IMR-90 (cell line): ENCODE results near the gene MB. TPM values are rescaled to one million over a fixed set of nuclear protein-coding genes. Genes with fewer than 3 reads are reported as not detected.
A peak's percentile ranks its signal among the peaks of the same experiment; 100 is the strongest.

Experiments used
- ATAC-seq: fragments of 200-7000 bp; cut with Tn5 transposase; 2 replicates; pipeline ENCODE4 v1.9.1; 2020; ENCODE audit warnings: low read depth, mild to moderate bottlenecking, moderate library complexity
- BruUV-seq: library from RNA; stranded (reverse); fragments of 400-500 nt; replicated peaks from 2 replicates; lab custom pipeline; 2021; lab: Mats Ljungman, UMichigan
- CTCF ChIA-PET: fragments of 300-600 bp; formaldehyde crosslinking; extraction: SDS; loops from one replicate; lab custom pipeline; 2021; ENCODE audit warnings: antibody characterized with exemption; lab: Yijun Ruan, JAX
- POLR2A ChIA-PET: fragments of 300-600 bp; sonication (Branson Sonifier 250); formaldehyde crosslinking; loops from one replicate; lab custom pipeline; 2022; ENCODE audit warnings: antibody characterized with exemption; ENCODE audit not compliant: unreplicated experiment; lab: Charles Lee
- DNase-seq: peaks from one replicate; pipeline ENCODE4 v3.0.0; 2013
- H2AFZ ChIP-seq: replicated peaks from 2 replicates; pipeline ENCODE3; 2013; ENCODE audit warnings: low read length, mild to moderate bottlenecking; ENCODE audit not compliant: poor library complexity
- H2AK5ac ChIP-seq: 2 replicates; pipeline ENCODE4 v1.6.1; 2013; ENCODE audit warnings: low read depth, low read length, inconsistent platforms
- H2AK9ac ChIP-seq: replicated peaks from 2 replicates; pipeline ENCODE3; 2013; ENCODE audit warnings: mild to moderate bottlenecking, low read depth, low read length, moderate library complexity; ENCODE audit not compliant: poor library complexity
- H2BK120ac ChIP-seq: 2 replicates; pipeline ENCODE4 v1.6.1; 2013; ENCODE audit warnings: low read depth, low read length, inconsistent platforms
- H2BK15ac ChIP-seq: 3 replicates; pipeline ENCODE4 v1.6.1; 2013; ENCODE audit warnings: low read depth, low read length, inconsistent platforms
- H2BK20ac ChIP-seq: 2 replicates; pipeline ENCODE4 v1.6.1; 2013; ENCODE audit warnings: low read depth, mild to moderate bottlenecking, inconsistent platforms, low read length, moderate library complexity
- H2BK5ac ChIP-seq: 2 replicates; pipeline ENCODE4 v1.6.1; 2013; ENCODE audit warnings: mild to moderate bottlenecking, low read depth, low read length, inconsistent platforms; ENCODE audit not compliant: poor library complexity, severe bottlenecking
- H3K14ac ChIP-seq: replicated peaks from 2 replicates; pipeline ENCODE4 v1.6.1; 2013; ENCODE audit warnings: low read depth, low read length, inconsistent platforms
- H3K18ac ChIP-seq: 2 replicates; pipeline ENCODE4 v1.6.1; 2013; ENCODE audit warnings: low read depth, low read length, control low read depth
- H3K23ac ChIP-seq: 2 replicates; pipeline ENCODE4 v1.6.1; 2013; ENCODE audit warnings: low read depth, low read length, inconsistent platforms
- H3K27ac ChIP-seq: 2 replicates; pipeline ENCODE4 v1.5.1; 2013; ENCODE audit warnings: mild to moderate bottlenecking, control low read depth, low read length; ENCODE audit not compliant: insufficient read depth
- H3K27me3 ChIP-seq: 2 replicates; pipeline ENCODE4 v1.6.1; 2013; ENCODE audit warnings: low read length; ENCODE audit not compliant: control insufficient read depth, insufficient read depth
- H3K36me3 ChIP-seq: 2 replicates; pipeline ENCODE4 v1.6.1; 2013; ENCODE audit warnings: low read length, mixed read lengths; ENCODE audit not compliant: control insufficient read depth, insufficient read depth
- H3K4ac ChIP-seq: 2 replicates; pipeline ENCODE4 v1.6.1; 2013; ENCODE audit warnings: low read depth, low read length, inconsistent platforms
- H3K4me1 ChIP-seq: 2 replicates; pipeline ENCODE4 v1.6.1; 2013; ENCODE audit warnings: low read length, mixed read lengths; ENCODE audit not compliant: control insufficient read depth, insufficient read depth
- H3K4me2 ChIP-seq: 2 replicates; pipeline ENCODE4 v1.6.1; 2013; ENCODE audit warnings: low read depth, mild to moderate bottlenecking, control low read depth, low read length, moderate library complexity
- H3K4me3 ChIP-seq: 2 replicates; pipeline ENCODE4 v1.5.1; 2013; ENCODE audit warnings: low read depth, mild to moderate bottlenecking, control low read depth, low read length, moderate library complexity; ENCODE audit not compliant: insufficient read depth
- H3K56ac ChIP-seq: 2 replicates; pipeline ENCODE4 v1.6.1; 2013; ENCODE audit warnings: low read length, inconsistent platforms; ENCODE audit not compliant: insufficient read depth; ENCODE audit errors: extremely low read depth
- H3K79me1 ChIP-seq, 2 experiments: 2 replicates each; pipeline ENCODE4 v1.6.1; 2013; ENCODE audit warnings: low read length in 2 of 2, inconsistent platforms in 1 of 2, low read depth in 1 of 2
- H3K9ac ChIP-seq: 2 replicates; pipeline ENCODE4 v1.6.1; 2013; ENCODE audit warnings: low read depth, low read length, control low read depth
- H3K9me1 ChIP-seq: 2 replicates; pipeline ENCODE4 v1.6.1; 2013; ENCODE audit warnings: low read length, inconsistent platforms; ENCODE audit not compliant: insufficient read depth
- H3K9me3 ChIP-seq: 2 replicates; pipeline ENCODE4 v1.6.1; 2013; ENCODE audit warnings: low read length; ENCODE audit not compliant: control insufficient read depth, insufficient read depth
- H4K20me1 ChIP-seq: 2 replicates; pipeline ENCODE4 v1.6.1; 2013; ENCODE audit warnings: low read length, inconsistent platforms; ENCODE audit not compliant: insufficient read depth
- H4K5ac ChIP-seq: 2 replicates; pipeline ENCODE4 v1.6.1; 2013; ENCODE audit warnings: mild to moderate bottlenecking, low read depth, low read length, control low read depth
- H4K8ac ChIP-seq, 2 experiments: 2 replicates each; pipeline ENCODE4 v1.6.1; 2013; ENCODE audit warnings: low read depth in 2 of 2, low read length in 2 of 2, control low read depth in 1 of 2, inconsistent platforms in 1 of 2
- H4K91ac ChIP-seq: 2 replicates; pipeline ENCODE4 v1.6.1; 2013; ENCODE audit warnings: low read depth, low read length, inconsistent platforms; ENCODE audit not compliant: insufficient read depth
- BHLHE40 ChIP-seq: fragments of 150-350 bp; IDR thresholded peaks from 2 replicates; pipeline ENCODE4 v1.6.1; 2016; ENCODE audit warnings: mild to moderate bottlenecking, low read depth, low read length
- CHD1 ChIP-seq: IDR thresholded peaks from 2 replicates; pipeline ENCODE4 v1.6.1; 2012; ENCODE audit warnings: low read depth, low read length, improper control_type of control experiment
- FOS ChIP-seq: fragments of 150-350 bp; IDR thresholded peaks from 2 replicates; pipeline ENCODE4 v1.6.1; 2016; ENCODE audit warnings: low read depth, low read length
- MAFK ChIP-seq: IDR thresholded peaks from 2 replicates; pipeline ENCODE4 v1.6.1; 2012; ENCODE audit warnings: low read depth, low read length, improper control_type of control experiment
- MAZ ChIP-seq: IDR thresholded peaks from 2 replicates; pipeline ENCODE4 v1.6.1; 2012; ENCODE audit warnings: low read depth, mild to moderate bottlenecking, low read length, improper control_type of control experiment, moderate library complexity, borderline replicate concordance
- MXI1 ChIP-seq: IDR thresholded peaks from 2 replicates; pipeline ENCODE4 v1.6.1; 2012; ENCODE audit warnings: low read depth, mild to moderate bottlenecking, low read length, moderate library complexity, borderline replicate concordance
- NFE2L2 ChIP-seq: fragments of 150-350 bp; IDR thresholded peaks from 2 replicates; pipeline ENCODE4 v1.6.1; 2016; ENCODE audit warnings: low read depth, mild to moderate bottlenecking, low read length
- POLR2A ChIP-seq: IDR thresholded peaks from 2 replicates; pipeline ENCODE4 v1.6.1; 2012; ENCODE audit warnings: mild to moderate bottlenecking, low read depth, low read length
- RAD21 ChIP-seq: IDR thresholded peaks from 2 replicates; pipeline ENCODE4 v1.6.1; 2012; ENCODE audit warnings: low read length, improper control_type of control experiment
- RFX5 ChIP-seq: IDR thresholded peaks from 2 replicates; pipeline ENCODE4 v1.8.0; 2012; ENCODE audit warnings: low read depth, mild to moderate bottlenecking, low read length, moderate library complexity
- SMC3 ChIP-seq: fragments of 150-350 bp; IDR thresholded peaks from 2 replicates; pipeline ENCODE4 v1.6.1; 2016; ENCODE audit warnings: low read depth, mild to moderate bottlenecking, antibody characterized with exemption, low read length, moderate library complexity
- WGBS, 2 experiments: methylation state at CpG; one replicate each; pipeline versions ENCODE4 v1.1.5 to v1.1.7; 2013; ENCODE audit warnings: missing lambda C conversion rate in 2 of 2; ENCODE audit not compliant: insufficient read length in 1 of 2; ENCODE audit errors: extremely low coverage in 2 of 2; 5-methylcytosine and 5-hydroxymethylcytosine counted together
- dilution Hi-C: fragments of 300-500 bp; cut with HindIII; formaldehyde crosslinking; loops from one replicate; pipeline ENCODE4 v1.14.3; 2018; ENCODE audit warnings: low sequenced_read_pairs; ENCODE audit not compliant: unreplicated experiment
- in situ Hi-C: fragments of 300-500 bp; cut with MboI; formaldehyde crosslinking; loops from 3 replicates; pipeline ENCODE4 v1.14.3; 2019; ENCODE audit warnings: low sequenced_read_pairs, inconsistent platforms, mixed read lengths
- intact Hi-C: fragments of 100-400 bp; cut with micrococcal nuclease; formaldehyde crosslinking; loops from 2 replicates; pipeline ENCODE4 v1.10.0; 2022
- polyA plus RNA-seq, 3 experiments: library from polyadenylated mRNA; depleted of rRNA; stranded (reverse); fragments of >200 nt; gene quantifications; 2 replicates each; pipeline ENCODE4 v1.2.3, GENCODE V29; 2012; ENCODE audit warnings: low replicate concordance in 1 of 3
- total RNA-seq: library from RNA; depleted of rRNA; stranded (reverse); fragments of >200 nt; gene quantifications from 2 replicates; pipeline ENCODE4 v1.2.3, GENCODE V29; 2012
- TF ChIP-seq, protein P1 (sequence below): fragments of 150-350 bp; IDR thresholded peaks from 2 replicates; pipeline ENCODE4 v1.6.1; 2016; ENCODE audit warnings: low read depth, mild to moderate bottlenecking, low read length, moderate library complexity, borderline replicate concordance
- TF ChIP-seq, protein P2 (sequence below): conservative IDR thresholded peaks from 2 replicates; pipeline ENCODE4 v1.5.1; 2012; ENCODE audit warnings: mild to moderate bottlenecking, low read depth, low read length, improper control_type of control experiment

The MB gene
- total and polyA plus RNA-seq, 2 of the 4 experiments (the other 2 are of a cell fraction), result not detected

DNA sequence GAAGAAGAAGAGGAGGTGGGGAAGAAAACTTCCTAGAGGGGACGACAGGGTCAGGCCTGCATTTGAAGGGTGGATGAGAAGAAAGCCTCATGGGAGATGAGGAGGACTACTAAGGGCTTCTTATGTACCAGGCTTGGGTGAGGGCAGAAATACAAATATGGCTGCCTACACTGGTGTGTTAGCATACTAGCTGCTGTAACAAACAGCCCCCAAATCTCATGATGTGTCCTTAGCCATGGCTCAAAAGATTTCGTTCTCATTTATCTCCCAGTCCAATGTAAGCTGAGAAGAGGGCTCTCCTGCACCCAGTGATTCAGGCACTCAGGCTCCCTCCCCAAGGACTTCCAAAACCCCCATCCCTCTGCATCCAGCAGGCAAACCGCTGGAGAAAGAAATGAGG is 11.6 kb upstream of the MB start:
- peak overlapping the region; percentile 55 for H4K5ac ChIP-seq
- H3K4ac ChIP-seq, result peak overlapping the region; percentile 99
- no peak for TF ChIP-seq MXI1
- TF ChIP-seq RFX5, result no peak
- TF ChIP-seq, protein P1, sequence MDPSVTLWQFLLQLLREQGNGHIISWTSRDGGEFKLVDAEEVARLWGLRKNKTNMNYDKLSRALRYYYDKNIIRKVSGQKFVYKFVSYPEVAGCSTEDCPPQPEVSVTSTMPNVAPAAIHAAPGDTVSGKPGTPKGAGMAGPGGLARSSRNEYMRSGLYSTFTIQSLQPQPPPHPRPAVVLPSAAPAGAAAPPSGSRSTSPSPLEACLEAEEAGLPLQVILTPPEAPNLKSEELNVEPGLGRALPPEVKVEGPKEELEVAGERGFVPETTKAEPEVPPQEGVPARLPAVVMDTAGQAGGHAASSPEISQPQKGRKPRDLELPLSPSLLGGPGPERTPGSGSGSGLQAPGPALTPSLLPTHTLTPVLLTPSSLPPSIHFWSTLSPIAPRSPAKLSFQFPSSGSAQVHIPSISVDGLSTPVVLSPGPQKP, result no peak
- TF ChIP-seq RAD21, result no peak
- no peak for TF ChIP-seq FOS
- no peak for TF ChIP-seq CHD1
- no peak for TF ChIP-seq SMC3
- no peak for TF ChIP-seq NFE2L2
- TF ChIP-seq MAZ, result no peak
- no peak for TF ChIP-seq POLR2A
- no peak for TF ChIP-seq BHLHE40
- no peak for TF ChIP-seq MAFK
- TF ChIP-seq, protein P2, sequence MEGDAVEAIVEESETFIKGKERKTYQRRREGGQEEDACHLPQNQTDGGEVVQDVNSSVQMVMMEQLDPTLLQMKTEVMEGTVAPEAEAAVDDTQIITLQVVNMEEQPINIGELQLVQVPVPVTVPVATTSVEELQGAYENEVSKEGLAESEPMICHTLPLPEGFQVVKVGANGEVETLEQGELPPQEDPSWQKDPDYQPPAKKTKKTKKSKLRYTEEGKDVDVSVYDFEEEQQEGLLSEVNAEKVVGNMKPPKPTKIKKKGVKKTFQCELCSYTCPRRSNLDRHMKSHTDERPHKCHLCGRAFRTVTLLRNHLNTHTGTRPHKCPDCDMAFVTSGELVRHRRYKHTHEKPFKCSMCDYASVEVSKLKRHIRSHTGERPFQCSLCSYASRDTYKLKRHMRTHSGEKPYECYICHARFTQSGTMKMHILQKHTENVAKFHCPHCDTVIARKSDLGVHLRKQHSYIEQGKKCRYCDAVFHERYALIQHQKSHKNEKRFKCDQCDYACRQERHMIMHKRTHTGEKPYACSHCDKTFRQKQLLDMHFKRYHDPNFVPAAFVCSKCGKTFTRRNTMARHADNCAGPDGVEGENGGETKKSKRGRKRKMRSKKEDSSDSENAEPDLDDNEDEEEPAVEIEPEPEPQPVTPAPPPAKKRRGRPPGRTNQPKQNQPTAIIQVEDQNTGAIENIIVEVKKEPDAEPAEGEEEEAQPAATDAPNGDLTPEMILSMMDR, result no peak
- intact Hi-C loops (loop anchor here (1.0 to 5.0 kb wide), 3 partner anchors 20 to 399 kb away; partner anchors contain the start of genes APOL6 and RBFOX2), dilution Hi-C loops (no loop called here), in situ Hi-C loops (loop anchor here (5.0 to 10.0 kb wide), 2 partner anchors 294 to 496 kb away; no protein-coding TSS in a partner anchor)
- H3K36me3 ChIP-seq, result no peaks in the 10 kb centered on the region
- H3K27ac ChIP-seq, result peak overlapping the region; percentile 61
- peak overlapping the region; percentile 58; the same call in 1 of the 2 replicates for H3K56ac ChIP-seq
- peak overlapping the region; percentile 53 for H2AK9ac ChIP-seq
- H3K9ac ChIP-seq, result no peak overlapping the region
- peak overlapping the region; percentile 99 for H2BK120ac ChIP-seq
- peak overlapping the region; percentile 93 for H2BK20ac ChIP-seq
- BruUV-seq, result no TSS peak
- WGBS, 2 experiments, result no CpG with 5 or more reads among the region's 3 CpGs
- H3K14ac ChIP-seq, result peak overlapping the region; percentile 89
- H2AFZ ChIP-seq, result peak overlapping the region; percentile 45
- ATAC-seq, result no peak
- peak overlapping the region; percentile 99 for H4K91ac ChIP-seq
- peak overlapping the region; percentile 88 for H2AK5ac ChIP-seq
- DNase-seq, result no peak
- peaks cover 14% of the 10 kb centered on the region for H3K9me1 ChIP-seq
- H3K4me2 ChIP-seq, result no peak overlapping the region
- H4K8ac ChIP-seq, result peak overlapping the region; percentile 37 to 96
- no peaks in the 10 kb centered on the region for H3K9me3 ChIP-seq
- CTCF ChIA-PET, result no interaction called here
- peak overlapping the region; percentile 88 for H3K23ac ChIP-seq
- H3K4me3 ChIP-seq, result no peak overlapping the region
- peaks cover 9% of the 10 kb centered on the region for H3K4me1 ChIP-seq
- no peaks in the 10 kb centered on the region for H3K27me3 ChIP-seq
- POLR2A ChIA-PET, result no interaction called here
- H3K79me1 ChIP-seq, result peaks cover 3 to 14% of the 10 kb centered on the region in 2 experiments; a peak in 3 of 4 replicates
- H4K20me1 ChIP-seq, result no peaks in the 10 kb centered on the region
- H2BK15ac ChIP-seq, result peak overlapping the region; percentile 96; the same call in 2 of the 3 replicates
- peak overlapping the region; percentile 96 for H2BK5ac ChIP-seq
- H3K18ac ChIP-seq, result peak overlapping the region; percentile 54
